GM19372 (cell line): Measurements from ENCODE around the gene FXYD6.

Source experiments
- ATAC-seq: cut with Tn5 transposase; IDR thresholded peaks from one replicate; pipeline ENCODE4 v1.9.1; 2021; ENCODE audit warnings: mild to moderate bottlenecking, low read depth, moderate library complexity; ENCODE audit not compliant: unreplicated experiment

The FXYD6 gene

DNA sequence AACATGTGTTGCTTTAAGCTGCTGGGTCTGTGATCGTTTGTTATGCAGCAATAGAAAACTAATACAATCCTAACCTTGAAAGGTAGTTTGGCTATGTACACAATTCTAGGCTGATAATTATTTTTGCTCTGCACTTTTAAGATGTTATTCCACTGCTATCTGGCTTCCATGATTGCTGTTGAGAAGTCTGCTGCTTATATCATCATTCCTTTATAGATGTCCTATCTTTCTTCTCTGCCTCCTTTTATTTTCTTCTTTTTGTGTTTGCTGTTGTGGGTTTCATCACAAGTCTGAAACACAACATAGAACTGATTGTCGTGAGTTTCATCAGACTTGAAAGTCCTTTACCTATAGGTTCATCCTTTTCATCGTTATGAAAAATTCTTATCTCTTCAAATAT, 24.1 kb downstream of the FXYD6 start:
- no peak for ATAC-seq

DNA sequence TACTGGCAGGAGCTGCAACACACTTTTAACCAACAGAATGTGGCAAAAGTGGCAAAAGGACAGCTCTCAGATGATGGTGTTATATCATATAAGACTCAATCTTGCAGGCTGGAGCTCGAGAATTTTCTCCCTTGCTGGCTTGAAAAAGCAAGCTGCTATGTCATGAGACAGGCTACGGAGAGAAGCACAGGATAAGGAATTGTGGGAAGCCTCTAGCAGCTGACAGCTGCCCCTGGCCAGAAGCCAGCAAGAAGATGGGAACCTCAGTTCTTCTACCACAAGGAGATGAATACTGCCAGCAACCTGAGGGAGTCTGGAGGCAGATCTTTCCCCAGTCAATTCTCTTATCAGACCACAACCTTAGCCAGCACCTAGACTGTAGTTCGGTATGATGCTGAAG, 24.6 kb downstream of the FXYD6 start:
- ATAC-seq = no peak

DNA sequence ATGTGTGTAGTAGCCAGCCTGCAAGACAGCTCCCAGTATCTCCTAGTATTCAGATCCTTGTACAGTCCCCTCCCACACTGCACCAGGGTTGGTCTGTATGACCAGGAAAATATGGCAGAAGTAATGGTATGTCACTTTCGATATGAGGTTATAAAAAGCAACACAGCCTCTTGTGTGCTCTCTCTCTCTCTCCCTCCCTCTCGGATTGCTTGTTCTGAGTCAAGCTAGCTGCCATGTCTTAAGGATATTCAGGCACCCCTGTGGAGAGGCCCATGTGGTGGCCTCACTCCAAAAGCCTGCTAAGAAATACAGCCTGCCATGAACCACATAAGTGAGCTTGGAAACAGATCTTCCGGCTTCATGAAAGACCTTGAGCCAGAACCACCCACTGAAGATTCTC, 25.4 kb downstream of the FXYD6 start:
- no peak for ATAC-seq

DNA sequence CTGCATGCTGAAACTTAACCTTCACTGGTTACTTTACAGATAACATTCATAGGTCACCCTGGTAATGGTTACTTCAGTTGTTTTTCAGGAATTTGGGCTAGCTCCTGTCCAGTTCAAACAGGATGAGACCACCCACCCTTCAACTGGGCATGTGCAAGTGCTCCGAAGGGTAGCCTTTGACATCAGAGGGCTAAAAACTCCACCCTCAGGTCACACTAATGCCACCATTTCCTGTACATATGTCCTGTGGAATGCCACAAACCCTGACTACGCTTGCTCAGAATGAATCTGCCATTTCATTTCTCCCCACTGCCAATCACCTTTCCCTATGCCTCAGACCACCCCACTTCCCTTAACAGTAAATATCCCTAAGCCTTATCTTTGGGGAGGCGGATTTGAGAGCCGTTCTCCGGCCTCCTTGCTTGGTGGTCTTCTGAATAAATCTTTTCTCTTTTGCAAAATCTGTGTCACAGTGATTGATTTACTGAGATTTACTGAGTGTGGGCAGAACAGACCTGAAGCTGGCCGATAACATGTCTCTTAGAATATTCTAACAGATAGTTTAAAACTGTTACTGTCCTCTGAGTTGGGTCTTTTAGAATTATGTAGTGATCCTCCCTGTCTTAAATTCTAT, 26.6 kb downstream of the FXYD6 start:
- no peak for ATAC-seq

DNA sequence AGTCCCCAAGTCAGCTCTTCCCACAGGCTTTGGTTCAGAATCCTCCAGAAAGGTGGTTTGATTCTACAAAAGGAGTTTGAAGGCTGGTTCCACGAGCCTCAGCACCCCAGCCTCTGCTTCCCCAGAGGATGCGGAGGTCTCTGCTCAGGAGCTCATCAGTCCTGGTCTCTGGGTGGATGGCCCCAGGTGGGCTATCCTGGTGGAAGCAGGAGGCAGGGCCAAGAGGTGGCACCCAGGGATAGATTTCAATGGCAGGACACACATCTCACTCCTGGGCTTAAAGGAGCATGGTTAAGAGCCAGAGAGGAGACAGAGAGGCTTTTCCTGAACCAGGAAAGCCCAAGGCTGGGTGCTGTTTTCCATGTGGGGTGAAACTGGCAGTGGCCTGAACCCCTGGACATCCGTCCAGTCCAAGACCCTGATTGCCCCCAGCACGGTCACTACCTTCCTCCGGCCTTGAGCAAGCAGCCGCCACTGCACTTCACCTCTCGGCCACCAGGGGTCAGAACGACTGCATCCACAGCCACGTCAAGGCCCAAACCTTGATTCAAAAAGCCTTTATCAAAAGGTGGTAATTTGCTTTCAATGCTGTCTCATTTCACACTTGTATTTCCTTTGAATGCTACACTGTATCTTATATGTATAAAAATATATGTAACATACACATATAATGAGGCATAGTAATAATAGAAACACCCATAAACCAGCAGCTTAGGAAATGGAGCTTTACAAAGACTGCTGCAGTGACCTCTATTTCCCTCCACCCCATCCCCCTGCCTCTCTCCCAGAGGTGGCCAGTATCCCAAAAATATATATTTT, 32.6 kb downstream of the FXYD6 start:
- no peak for ATAC-seq

DNA sequence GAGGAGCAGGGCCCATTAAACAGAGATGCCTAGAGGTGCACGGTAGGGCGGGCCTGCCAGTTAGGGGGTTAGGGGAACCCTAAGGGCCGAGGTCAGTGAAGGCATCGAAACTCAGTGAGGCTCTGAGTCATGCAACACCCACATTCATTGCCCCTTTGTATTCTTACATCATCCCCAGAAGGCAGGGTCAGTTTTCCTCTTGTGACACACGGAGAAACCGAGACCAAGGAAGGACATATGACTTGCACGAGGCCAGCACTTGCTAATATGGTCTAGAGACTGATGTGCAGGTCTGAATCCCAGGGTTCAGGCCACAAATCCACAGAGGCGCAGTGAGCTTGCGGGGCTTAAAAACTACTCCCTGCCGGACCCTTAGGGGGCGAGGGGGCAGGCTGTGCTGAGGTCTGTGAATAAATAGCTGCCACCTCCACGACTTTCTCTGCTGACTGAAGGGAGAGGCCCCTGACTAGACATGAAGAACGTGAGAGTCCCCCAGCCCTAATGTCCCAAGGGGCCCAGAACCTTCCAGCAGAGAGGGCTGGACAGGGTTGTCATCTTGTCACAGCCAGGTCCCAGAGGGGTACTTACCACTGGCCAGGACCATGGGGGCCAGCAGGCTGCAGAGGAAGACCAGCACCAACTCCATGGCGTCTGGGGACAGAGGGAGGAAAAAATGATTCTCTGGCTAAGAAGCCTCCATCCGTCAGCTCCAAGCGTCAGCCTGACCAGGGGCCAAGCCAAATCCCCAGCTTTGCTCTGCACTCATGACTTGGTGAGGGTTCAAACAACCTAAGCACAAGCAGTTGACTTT, 34.1 kb downstream of the FXYD6 start:
- ATAC-seq = no peak

DNA sequence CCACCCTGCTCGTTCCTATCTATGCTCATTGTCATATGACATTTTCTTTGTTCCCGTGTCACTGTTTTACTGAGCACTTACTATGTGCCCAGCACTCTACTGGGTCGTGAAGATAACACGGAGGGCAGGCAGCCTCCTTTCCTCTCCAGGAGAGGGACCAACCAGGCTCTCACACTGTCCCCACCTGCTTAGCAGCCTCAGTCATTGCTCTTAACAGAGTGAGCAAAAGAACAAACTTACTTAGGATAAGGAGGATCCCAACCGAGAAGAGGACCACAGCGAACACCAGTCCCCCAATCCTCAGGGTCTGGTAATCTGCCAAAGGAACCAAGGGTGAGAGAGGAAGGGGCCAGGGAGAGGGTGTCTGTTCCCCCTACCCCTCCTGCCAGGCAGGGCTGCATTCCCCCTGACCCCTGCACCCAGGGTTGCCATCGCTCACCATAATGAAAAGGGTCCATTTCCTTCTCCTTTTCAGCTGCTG, 34.9 kb downstream of the FXYD6 start:
- ATAC-seq = no peak

DNA sequence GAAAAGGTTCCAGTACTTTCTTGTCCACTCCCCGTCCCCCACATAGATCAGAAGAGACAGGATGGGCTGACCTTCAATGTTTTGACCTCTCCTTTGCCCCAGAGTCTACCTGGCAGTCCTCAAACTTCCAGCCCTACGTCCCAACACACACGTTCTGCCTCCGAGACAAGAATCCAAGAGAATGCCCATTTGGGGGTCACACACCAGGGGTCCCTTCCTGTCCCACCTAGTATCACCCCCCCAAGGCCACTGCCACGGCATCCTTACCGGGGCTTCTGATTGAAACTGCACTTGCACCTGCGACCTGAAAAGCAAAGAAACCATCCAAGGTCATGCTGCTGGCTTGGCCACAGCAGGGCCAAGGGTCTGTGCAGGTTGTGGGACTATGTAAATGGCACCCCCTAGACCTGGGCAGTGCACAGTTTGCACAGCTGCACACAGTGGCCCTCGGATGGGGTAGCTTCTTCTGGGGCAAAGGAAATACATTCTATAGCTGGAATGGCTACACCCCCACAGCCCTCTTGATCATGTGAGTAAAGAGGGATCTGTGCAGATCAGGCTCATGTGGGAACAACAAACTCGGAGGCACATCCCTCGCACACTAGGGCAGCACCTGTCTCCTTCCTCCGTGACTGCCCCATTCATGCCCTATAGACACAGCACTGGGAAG, 35.4 kb downstream of the FXYD6 start:
- no peak for ATAC-seq

DNA sequence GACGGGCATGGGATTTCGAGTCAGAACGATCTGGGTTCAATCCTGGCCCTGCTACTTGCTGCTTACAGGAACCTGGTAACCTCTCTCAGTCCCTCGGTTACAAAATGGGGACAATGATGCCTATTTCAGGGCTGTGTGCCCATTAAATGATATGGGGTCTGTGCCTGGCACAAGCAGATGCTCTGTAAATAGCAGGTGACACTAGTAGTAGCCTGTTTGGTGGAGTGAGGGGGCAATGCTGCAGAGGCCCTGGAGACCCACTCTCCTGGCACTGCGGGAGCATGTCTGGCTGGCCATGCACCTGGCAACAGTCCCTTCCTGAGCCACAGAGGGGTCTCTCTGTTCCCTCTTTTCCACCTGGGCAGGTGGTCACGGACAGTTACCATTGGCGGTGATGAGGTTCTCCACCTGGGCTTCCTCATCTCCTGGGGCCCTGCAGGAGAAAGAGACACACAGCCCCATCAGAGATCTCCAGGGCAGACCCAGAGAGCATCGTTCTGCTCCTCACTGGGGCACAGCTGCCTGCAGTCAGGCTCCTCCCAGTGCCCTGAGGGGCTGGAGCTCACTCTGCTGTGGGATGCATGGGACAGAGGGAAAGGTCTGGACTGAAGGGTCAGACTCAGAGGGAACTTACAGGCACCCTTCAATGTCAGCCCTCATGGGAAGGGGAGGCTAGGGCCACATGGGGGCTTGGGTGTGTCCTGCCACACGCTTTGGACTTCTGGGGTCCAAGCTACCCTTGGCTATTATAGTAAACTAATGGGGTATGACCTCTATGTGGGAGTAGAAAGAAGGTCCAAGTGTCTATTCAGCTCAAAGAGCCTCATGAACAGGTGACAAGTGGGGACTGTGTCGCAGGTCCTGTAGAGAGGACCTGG, 36.3 kb downstream of the FXYD6 start:
- no peak for ATAC-seq

DNA sequence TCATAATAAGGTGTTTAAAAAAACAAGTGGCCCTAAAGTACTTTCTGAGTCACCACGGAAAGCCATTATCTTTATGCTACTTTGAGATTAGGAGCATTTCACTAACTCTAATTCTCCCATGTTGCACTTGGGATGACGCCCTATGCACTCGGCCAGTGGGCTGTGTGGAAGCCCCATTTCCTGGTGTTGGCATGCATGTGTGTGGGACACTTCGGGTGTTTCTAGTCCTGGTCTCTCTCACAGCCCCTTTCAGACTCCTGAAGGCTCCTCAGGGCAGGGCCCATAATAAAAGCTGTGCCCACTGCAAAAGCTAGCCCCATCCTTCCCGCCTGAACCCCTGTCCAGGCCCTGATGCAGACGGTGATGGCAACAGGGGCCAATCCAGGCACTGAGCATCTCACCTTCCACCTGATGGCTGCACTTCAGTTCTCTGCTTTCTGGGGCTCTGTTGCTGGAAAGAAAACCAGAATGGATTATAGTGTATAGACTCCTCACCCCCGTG, 37.0 kb downstream of the FXYD6 start:
- ATAC-seq = no peak

DNA sequence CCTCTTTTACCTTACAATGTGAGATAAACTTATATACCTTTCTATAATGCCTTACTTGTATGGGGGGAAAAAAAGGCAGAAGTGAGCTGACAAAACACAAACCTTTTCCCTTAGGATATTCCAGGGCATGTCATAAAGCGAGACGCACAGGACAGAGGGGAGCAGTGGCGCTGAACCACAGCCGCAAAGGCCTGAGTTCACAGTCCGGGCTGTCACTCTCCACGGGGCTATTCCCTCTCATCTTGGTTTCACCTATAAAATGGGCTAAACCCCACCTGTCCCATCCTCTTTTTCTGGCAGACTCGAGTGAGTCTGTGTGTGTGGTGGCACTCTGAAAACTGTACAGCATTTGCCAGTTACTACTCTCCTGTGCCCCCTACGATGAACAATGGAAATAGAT, 37.6 kb downstream of the FXYD6 start:
- no peak for ATAC-seq

DNA sequence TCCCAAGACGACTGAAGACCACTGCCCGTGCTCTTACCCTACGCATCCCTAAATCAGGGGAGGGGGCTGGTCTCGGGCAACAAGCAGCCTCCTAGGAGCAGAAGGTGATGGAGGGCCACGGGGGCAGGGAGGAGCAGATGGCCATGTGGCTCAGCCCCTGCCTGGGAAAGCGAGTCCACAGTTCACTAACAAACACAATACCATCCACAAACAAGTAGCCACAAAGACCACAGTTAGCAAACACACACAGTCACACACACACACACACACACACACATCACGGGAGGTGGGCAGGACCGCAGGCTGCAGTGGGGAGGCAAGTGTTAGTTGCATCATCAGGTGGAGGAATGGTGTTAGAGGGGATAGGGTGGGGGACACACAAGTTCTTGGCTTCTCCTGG, 38.7 kb downstream of the FXYD6 start:
- ATAC-seq = no peak

DNA sequence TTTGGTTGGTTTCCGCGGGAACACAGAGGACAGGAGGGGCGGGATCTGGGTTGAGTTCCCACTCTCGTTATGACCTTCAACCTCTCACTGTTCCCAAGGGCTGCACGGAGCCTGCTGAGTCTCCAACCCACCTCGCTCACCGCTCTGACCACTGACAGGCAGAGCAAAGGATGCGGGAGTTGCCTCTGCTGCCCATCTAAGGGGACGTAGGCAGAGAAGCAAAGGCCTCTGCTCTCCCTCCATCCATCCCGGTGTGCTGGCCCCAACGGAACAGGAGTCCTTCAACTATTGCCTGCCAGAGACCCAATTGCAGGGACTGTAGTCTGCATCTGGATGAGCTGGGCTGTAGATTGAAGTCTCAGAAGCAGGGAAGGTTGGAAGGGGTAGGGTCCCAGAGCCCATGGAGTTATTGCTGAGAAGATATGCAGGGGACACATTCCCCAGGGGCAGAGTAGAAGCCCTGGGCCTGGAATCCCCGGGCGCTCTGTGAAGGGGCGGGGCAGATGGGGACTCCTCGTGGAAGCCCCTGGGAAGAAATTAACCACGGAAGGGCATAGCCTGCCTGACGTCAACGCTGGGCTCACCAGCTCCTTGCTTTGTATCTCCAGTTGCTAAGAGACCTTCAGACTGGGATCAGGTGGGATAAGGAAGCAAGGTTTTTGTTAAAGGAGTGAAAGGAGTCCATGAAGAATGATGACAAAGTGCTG, 39.2 kb downstream of the FXYD6 start:
- ATAC-seq = no peak

DNA sequence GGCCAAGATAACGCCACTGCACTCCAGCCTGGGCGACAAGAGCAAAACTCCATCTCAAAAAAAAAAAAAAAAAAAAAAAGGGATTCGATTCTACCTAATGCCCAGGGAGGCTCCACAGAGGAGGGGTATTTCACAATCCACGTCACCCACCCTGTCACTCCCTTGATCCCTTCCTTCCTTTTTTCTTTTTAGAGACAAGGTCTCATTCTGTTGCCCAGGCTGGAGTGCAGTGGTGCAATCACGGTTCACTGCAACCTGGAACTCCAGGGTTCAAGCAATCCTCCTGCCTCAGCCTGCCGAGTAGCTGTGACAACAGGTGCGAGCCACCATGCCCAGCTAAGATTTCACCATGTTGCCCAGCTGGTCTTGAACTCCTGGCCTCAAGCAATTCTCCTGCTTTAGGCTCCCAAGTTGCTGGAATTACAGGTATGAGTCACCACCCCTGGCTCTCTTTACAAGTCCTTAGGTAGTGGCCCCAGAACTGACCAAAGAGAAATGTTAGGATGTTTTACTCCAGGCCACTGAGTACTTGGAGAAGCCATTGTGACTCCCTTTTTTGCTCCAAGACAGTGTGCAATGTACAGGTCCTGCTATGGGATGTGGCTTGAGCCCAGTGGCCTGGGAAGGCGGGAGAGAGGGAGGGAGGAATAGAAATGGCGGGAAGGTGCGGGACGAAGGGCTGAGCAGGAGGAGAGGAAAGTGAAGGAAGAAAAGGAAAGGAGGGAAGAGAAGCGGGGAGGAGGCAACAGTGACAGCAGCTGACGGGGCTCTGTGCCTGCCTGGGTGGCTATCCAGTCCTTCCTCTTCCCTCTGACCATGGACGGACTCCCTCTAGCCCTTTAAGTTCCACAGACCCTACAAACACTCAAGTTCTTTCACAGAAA, 40.1 kb downstream of the FXYD6 start:
- ATAC-seq = no peak

DNA sequence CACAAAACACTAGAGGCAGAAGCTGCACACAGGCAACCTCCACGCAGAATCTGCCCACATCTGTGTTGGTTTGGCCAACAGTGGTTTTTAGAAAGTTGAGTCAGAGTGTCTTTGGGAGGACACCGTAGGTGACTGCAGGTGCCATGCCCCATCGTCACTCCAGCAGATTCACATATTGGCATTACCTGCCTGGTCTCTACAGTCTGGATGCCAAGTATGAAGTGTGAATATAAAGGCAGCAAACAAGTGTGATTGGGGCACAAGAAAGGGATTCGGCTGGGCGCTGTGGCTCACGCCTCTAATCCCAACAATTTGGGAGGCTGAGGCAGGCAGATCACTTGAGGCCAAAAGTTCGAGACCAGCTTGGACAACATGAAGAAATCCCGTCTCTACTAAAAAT, 40.9 kb downstream of the FXYD6 start:
- no peak for ATAC-seq

DNA sequence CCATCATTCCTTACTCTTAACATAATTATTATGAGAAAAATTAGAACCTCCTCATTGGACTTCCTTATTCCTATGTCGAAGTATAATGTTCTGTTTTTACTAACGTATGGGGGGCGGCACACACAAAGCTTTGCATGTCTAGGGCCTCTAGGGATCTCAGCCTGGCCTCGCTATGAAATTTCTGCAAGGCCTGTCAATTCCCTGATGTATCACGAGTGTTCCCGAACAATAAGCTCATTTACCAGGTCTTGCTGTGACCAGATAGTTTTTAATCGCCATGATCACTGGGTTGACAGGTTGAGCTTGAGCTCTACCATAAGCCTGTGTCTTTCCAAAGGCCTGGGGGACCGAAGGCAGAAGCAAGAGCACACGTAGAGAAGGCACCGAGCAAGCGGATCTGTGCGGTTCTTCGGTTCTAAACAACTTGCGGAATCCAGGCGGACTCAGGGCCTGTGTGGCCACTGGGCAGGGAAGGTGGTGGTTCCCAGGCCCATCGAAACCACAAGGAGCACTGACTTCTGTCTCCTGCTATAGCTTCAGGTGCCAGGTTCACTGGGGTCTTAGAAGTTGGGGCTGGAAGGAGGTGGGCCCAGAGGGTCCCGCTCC, 41.5 kb downstream of the FXYD6 start:
- no peak for ATAC-seq

DNA sequence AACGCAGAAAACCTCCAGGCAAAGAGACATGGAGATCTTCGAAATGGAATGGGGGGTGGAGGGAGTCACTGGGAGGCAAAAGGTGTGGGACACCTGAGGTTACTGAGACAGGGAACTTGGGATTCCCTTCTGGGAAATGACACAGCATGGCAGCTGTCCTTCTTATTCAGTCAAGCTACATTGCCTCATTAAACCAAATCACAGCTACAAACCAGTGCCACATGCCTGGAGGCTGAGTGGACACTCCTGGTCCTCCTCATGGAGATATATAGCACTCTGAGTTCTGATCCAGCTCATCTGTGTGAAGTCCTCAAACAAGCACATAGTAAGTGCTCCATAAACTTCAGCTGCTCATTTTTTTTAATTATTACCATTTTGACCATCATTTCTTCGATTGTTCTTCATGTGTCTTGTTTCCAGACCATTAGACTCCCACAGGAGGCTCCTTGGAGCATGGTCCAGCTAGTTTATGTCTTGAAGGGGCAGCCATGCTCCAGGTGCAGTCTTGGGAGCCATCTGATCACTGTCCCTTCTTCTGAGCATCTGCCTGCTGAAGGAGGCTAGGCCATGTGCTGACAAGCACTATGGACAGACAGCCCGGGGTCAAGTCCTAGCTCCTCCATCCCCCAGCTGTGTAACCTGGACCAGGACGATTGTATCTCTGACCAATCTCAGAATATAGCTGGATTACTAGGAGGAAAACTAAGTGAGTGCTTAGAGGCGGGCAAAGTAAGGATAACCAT, 42.2 kb downstream of the FXYD6 start:
- no peak for ATAC-seq
